OCI-M1 (cell line): ENCODE results near the gene TECR.
"Not testable (repeated sequence)": the region's sequence is repeated elsewhere in the genome, so short reads cannot be mapped to it uniquely, and the experiment has no call there.

ENCODE experiments used
- DNase-seq: peaks from one replicate; lab custom pipeline; 2025; lab: John Stamatoyannopoulos, UW

Gene TECR

DNA sequence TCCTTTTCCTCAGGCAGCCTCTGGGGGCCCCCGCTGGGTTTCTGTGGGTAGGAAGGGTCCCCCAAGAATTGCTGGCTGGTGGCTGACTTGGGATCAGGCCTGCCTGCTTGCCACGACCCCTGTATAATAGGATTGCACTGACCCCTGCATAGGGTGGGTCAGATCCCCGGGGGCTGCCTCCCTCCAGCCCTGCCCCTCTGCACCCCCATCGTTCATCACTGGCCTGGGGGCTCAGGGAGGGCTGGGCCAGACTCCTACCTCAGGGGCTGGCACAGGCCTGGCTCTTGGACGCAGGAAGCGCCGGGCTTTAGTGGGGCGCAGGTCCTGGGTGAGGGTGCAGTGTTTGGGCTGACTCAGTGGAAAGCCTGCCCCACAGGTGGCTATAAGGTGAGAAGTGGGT, 31.9 kb downstream of the TECR start:
- DNase-seq = no peak

GRCh38 chr19:14561847-14562351, 32.5 kb downstream of the TECR start:
- DNase-seq = no peak

DNA sequence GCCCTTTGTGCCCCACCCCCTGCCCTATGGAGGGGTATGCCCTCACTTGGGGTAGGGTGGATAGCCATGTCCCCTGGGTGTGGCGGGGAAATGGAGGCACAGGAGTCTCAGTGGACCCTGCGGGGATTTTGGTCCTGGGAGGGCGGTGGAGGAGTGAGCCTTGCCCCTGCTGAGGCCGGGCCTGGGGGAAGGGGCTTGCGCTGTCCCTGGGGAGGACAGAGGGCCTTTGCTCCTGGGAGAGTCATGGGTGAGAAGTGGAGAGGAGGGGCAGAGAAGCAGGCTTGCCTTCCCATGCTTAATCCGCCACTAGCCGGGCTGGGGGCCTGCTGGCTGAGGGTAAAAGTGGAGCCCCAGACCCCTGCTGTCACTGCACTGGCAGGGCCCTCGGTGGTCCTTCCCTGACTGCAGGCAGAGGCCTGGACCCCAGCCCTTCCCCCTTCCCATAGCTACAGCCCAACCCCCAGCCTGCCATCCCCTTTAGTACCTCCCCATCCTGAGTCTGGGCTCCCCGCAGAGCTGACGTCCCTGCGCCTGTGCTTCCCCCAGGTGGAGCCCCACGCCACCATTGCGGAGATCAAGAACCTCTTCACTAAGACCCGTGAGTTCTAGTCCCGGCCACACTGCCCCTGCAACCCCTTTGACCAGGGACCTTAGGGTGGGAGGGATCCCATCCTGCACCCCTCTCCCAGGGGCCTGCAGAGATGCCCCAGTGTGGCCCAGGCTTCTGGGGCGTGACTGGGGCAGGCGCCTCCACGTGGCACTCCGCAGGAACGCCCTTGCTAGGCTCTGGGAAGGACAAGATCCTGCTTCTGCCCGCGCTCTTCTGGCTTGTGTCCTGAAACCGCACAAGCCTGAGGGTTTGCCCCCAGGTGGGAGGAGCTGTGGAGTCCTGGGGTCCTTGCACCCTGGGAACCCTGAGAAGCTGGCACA, 33.5 kb downstream of the TECR start:
- DNase-seq = no peak

- no peak for DNase-seq
Observed at GRCh38 chr19:14563590-14563926, 34.2 kb downstream of the TECR start.

GRCh38 chr19:14563989-14564651, 34.7 kb downstream of the TECR start:
- peak; percentile 73 for DNase-seq

- not testable (repeated sequence) for DNase-seq
Observed at GRCh38 chr19:14564652-14565297, 35.4 kb downstream of the TECR start.

GRCh38 chr19:14565298-14565679, 35.9 kb downstream of the TECR start:
- no peak for DNase-seq

DNA sequence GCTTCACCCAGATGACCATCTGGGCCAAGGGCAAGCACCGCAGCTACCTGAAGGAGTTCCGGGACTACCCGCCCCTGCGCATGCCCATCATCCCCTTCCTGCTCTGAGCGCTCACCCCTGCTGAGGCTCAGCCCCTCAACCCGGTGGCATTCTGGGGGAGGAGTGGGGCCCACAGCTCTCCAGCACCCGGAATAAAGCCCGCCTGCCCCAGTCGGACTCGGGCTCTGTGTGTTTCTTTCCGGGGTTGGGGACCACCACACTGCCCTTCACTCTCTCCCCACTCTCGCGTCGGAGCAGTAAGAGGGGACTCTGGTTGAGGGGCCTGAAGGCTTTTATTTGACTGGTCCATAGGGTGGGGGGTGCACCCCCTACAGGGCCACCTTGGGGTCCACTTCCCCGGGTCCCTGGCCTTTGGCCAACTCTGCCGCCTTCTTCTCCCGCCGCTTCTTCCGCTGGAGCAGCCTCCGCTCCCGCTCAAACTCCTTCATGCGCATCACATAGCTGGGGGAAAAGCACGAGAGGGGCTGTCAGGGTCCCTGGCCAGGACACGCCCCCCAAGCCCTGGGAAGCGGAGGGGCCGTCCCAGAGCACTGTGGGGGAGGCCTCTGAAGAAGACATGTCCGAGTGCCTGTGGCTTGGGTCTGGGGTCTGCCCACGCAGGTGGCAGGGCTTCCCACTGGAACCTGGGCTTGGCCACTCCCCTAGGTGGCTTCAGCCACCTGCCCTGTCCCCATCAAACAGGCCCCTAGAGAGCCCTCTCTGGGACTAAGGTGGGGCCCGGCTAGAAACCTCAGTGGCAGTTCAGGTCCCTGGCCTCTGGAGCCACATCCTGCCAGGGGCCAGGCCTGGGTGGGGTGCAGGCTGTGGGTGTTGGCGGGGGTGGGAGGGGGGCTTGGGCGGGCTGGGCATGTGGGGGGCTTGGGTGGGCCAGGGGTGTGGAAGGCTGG, 36.6 kb downstream of the TECR start:
- no peak for DNase-seq

DNA sequence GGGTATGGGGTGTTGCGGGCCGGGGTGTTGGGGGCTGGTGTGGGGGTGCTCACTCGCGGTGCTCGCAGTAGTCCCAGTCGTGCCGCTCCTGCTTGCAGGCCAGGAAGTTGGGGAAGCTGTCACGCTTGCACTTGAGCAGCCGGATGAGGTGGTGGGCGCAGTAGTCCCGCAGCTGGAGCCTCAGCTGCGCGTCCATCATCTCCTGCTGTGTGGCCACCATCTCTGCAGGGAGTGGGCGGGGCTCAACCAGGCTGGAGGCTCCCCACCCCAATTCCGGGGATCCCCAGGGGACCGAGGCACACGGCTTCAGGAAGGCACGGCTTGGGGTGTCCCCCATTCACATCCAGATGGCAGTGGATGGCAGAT, 37.3 kb downstream of the TECR start:
- no peak for DNase-seq

- DNase-seq = no peak
Observed at GRCh38 chr19:14567079-14567478, 37.7 kb downstream of the TECR start.

DNA sequence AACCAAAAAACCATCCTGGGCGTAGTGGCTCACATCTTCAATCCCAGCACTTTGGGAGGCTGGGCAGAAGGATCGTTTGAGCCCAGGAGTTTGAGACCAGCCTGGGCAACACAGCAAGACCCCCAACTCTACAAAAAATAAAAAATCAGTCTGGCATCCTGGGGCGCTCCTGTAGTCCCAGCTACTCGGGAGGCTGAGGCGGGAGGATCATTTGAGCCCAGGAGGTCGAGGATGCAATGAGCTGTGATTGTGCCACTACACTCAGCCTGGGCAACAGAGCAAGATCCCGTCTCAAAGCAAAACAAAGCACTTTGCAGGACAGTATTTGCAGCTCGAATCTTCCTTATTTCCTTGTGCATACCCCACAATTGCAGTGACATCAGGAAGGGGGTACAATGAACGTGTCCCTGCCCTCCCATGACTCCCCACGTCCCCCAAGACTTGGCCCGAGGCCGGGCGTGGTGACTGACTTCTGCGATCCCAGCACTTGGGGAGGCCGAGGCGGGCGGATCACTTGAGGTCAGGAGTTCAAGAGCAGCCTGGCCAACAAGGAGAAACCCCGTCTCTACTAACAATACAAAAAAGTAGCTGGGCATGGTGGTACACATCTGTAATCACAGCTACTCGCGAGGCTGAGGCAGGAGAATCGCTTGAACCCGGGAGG, 41.6 kb downstream of the TECR start:
- DNase-seq = no peak

DNA sequence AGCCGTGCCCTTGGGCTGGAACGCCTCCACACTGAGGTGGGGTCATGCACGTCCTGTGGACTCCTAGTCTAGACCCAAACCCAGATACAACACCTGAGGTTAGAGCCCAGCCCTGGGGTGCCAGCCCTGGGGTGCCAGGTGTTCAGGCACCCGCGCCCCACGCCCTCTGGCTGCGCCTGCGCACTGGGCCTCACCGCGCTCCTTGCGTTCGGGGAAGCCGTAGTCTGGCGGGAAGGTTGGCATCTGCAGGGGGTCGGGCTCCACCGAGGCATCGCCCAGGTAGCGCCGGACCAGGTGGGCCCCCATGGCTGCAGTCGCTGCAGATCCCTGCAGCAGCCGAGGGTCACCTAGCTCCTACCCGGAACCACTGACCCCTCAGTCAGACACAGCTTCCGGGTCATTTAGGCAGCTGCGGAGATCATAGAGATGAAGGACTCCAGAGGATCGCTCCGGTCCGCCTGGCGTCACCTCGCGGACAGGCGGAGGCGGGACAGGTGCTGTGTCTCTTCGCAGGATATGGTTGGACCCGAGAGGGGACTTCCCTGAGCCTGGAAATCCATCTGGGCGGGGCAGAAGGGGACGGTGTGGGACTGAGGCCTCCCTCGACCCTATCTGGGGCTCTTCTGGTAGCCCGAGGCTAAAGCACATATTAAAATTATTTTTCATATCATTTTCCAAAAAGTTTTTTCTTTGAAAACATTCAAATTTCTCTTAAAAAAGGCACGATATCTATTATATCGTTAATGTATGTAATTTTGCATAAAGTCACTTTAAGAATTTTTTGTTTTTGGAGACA, 42.5 kb downstream of the TECR start, which contains the start of gene NDUFB7:
Gene NDUFB7, minus strand, starts transcription at position 372 of the 796 bp plus-strand sequence. Its CDS starts 66 bp downstream, at position 306.
- DNase-seq = peak; percentile 100

GRCh38 chr19:14575428-14575980, 46.1 kb downstream of the TECR start:
- DNase-seq = no peak

DNA sequence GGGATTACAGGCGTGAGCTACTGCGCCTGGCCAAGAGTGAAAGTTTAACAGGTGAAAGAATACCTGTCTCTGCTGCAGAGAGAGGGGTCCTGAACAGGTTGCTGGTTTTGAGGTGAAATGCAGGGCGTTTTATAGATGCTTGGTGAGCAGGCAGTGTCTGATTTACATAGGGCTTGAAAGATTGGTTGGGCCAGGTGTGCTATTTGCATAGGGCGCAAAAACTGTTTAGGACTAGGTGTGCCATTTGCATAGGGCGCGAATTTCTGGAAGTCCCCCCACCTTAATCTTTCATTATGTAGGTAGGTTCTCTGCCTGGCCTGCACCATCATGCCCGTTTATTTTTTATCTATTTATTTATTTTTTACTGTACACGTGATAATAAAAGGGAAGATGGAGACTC, 47.0 kb downstream of the TECR start:
- DNase-seq = no peak

GRCh38 chr19:14577264-14577663, 47.9 kb downstream of the TECR start:
- no peak for DNase-seq

- DNase-seq = peak; percentile 50
Observed at GRCh38 chr19:14577885-14578427, 48.6 kb downstream of the TECR start.

GRCh38 chr19:14580623-14581237, 51.3 kb downstream of the TECR start:
- peak; percentile 31 for DNase-seq

GRCh38 chr19:14582894-14583340, 53.5 kb downstream of the TECR start, which contains the start of gene CLEC17A:
Gene CLEC17A (plus strand): TSS chr19:14583084. CDS start chr19:14583161, 77 bp downstream.
- no peak for DNase-seq

DNA sequence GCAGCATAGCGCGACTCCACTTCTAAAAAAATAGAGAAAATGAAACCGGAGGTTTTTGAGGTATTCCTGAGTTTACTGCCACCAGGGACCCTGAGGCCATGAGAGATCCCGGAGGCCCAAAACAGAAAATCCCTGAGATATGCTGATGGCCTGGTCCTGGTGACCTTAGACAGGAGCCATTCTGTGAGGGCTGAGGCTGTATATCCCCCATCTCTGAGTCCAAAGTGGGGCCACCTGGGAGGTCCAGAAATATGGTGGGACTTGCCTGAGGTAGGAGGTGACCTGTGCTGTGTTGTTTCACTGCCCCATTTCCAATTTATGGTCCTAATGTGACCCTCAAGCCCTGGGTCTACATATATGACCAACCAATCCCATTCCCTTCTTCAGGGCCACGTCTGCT, 55.0 kb downstream of the TECR start:
- not testable (repeated sequence) for DNase-seq
